Keratinocyte (primary cell): ENCODE measurements around the gene MKLN1.

Source experiments
- CTCF ChIP-seq, 3 experiments: IDR thresholded peaks in 1 of 3; conservative IDR thresholded peaks in 1 of 3; optimal IDR thresholded peaks in 1 of 3; 2 replicates in 2 of 3; 3 replicates in 1 of 3; pipeline versions ENCODE3 to v1.5.1; 2011; ENCODE audit warnings: low read length in 3 of 3, mild to moderate bottlenecking in 3 of 3, moderate library complexity in 2 of 3, control low read depth in 1 of 3, inconsistent platforms in 1 of 3; ENCODE audit not compliant: insufficient read depth in 2 of 3; ENCODE audit errors: extremely low read depth in 1 of 3
- EZH2 ChIP-seq: IDR thresholded peaks from one replicate; pipeline ENCODE4 v1.6.1; 2012; ENCODE audit warnings: inconsistent platforms, mild to moderate bottlenecking, low read length, moderate library complexity

- no peak for TF ChIP-seq CTCF (optimal IDR thresholded peaks at IDR 0.05 in 1 of 3, IDR thresholded peaks at IDR 0.05 in 1 of 3, conservative IDR thresholded peaks at IDR 0.05 in 1 of 3; ENCODE audit: extremely low read depth in 1 of 3, insufficient read depth in 2 of 3, low read length in 3 of 3)
- no peak for TF ChIP-seq EZH2
Observed at GRCh38 chr7:131505636-131506557, 178.2 kb downstream of the MKLN1 start.
